HEK293T (cell line): ENCODE data around the gene APRT.

Experiments used
- ARNT ChIP-seq: fragments of 450-650 bp; IDR thresholded peaks from 2 replicates; pipeline ENCODE4 v1.6.1; 2017; ENCODE audit warnings: mild to moderate bottlenecking
- BHLHE40 ChIP-seq: fragments of 450-650 bp; IDR thresholded peaks from 2 replicates; pipeline ENCODE4 v1.6.1; 2016; ENCODE audit warnings: mild to moderate bottlenecking, moderate library complexity, borderline replicate concordance
- CTBP1 ChIP-seq: fragments of 450-650 bp; IDR thresholded peaks from 2 replicates; pipeline ENCODE4 v1.6.1; 2016; ENCODE audit warnings: borderline replicate concordance
- ELF4 ChIP-seq: fragments of 450-650 bp; IDR thresholded peaks from 2 replicates; pipeline ENCODE4 v1.6.1; 2017; ENCODE audit warnings: antibody characterized with exemption
- FOXA1 ChIP-seq: fragments of 450-650 bp; IDR thresholded peaks from 2 replicates; pipeline ENCODE4 v1.6.1; 2016; ENCODE audit warnings: mild to moderate bottlenecking
- FOXM1 ChIP-seq: fragments of 450-650 bp; IDR thresholded peaks from 2 replicates; pipeline ENCODE4 v1.6.1; 2017; ENCODE audit warnings: mild to moderate bottlenecking, borderline replicate concordance
- L3MBTL2 ChIP-seq: fragments of 450-650 bp; conservative IDR thresholded peaks from 2 replicates; pipeline ENCODE4 v1.6.1; 2016; ENCODE audit warnings: mild to moderate bottlenecking
- SP1 ChIP-seq: fragments of 450-650 bp; IDR thresholded peaks from 2 replicates; pipeline ENCODE4 v1.6.1; 2017
- TARDBP ChIP-seq: fragments of 450-650 bp; IDR thresholded peaks from 2 replicates; pipeline ENCODE4 v1.6.1; 2016
- ZNF384 ChIP-seq: fragments of 450-650 bp; IDR thresholded peaks from 2 replicates; pipeline ENCODE4 v1.6.1; 2016
- TF ChIP-seq, protein P1 (sequence below): fragments of 450-650 bp; IDR thresholded peaks from 2 replicates; pipeline ENCODE4 v1.6.1; 2016

DNA sequence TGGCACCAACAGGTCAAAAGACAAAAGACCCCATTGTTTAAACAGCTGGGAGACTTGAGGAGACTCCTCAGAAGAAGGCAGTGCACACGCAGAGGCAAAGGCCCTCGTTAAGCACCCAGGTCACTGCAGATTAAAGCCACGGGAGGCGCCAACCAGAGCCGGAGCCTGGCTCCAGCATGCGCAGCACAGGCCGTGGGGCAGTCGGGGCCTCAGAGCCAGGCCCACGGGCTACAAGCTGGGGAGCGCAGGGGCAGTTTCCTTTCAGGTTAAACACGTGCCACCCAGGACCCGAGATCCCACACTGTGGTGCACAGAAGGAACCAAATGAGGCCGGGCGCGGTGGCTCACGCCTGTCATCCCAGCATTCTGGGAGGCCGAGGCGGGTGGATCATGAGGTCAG lies 35.9 kb downstream of the APRT start:
- TF ChIP-seq ZNF384 (no peak), TARDBP (no peak), SP1 (no peak), FOXM1 (no peak), FOXA1 (no peak), ARNT (no peak), ELF4 (no peak), BHLHE40 (no peak), CTBP1 (no peak), L3MBTL2 (no peak)
- TF ChIP-seq, protein P1, sequence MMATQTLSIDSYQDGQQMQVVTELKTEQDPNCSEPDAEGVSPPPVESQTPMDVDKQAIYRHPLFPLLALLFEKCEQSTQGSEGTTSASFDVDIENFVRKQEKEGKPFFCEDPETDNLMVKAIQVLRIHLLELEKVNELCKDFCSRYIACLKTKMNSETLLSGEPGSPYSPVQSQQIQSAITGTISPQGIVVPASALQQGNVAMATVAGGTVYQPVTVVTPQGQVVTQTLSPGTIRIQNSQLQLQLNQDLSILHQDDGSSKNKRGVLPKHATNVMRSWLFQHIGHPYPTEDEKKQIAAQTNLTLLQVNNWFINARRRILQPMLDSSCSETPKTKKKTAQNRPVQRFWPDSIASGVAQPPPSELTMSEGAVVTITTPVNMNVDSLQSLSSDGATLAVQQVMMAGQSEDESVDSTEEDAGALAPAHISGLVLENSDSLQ = no peak
